Measurements from ENCODE around the gene RIOX2.
"Not testable (repeated sequence)": the region's sequence is repeated elsewhere in the genome, so short reads cannot be mapped to it uniquely, and the experiment has no call there.

The RIOX2 gene

GRCh38 chr3:97971679-97972567 is at the start of gene RIOX2:
RIOX2 (minus strand) TSS chr3:97972431; CDS start chr3:97967593, 4,838 bp downstream.
- peak; percentile 23 to 54 for DNase-seq

- DNase-seq, result no peak
These were observed 48.2 kb upstream of the RIOX2 start for GRCh38 chr3:98020412-98020811.

- no peak for DNase-seq
These were observed 46.1 kb upstream of the RIOX2 start for GRCh38 chr3:98018301-98018700.

GRCh38 chr3:98014268-98014585 is 42.0 kb upstream of the RIOX2 start:
- no peak for DNase-seq

GRCh38 chr3:98013411-98014267 is 41.4 kb upstream of the RIOX2 start:
- DNase-seq, result no peak

- no peak for DNase-seq
These were observed 40.7 kb upstream of the RIOX2 start for GRCh38 chr3:98012979-98013378.

GRCh38 chr3:98010883-98011449 is 38.7 kb upstream of the RIOX2 start:
- not testable (repeated sequence) for DNase-seq

GRCh38 chr3:98010194-98010882 is 38.1 kb upstream of the RIOX2 start:
- no peak for DNase-seq

GRCh38 chr3:98008855-98009254 is 36.6 kb upstream of the RIOX2 start:
- no peak for DNase-seq

- no peak for DNase-seq
These were observed 33.2 kb upstream of the RIOX2 start for GRCh38 chr3:98005438-98005837.

- DNase-seq, result no peak
These were observed 32.5 kb upstream of the RIOX2 start for GRCh38 chr3:98004721-98005120.

- DNase-seq, result no peak
These were observed 31.2 kb upstream of the RIOX2 start for GRCh38 chr3:98003306-98003969.

- no peak for DNase-seq
These were observed 30.5 kb upstream of the RIOX2 start for GRCh38 chr3:98002717-98003116.

GRCh38 chr3:97999994-98000393 is 27.8 kb upstream of the RIOX2 start:
- DNase-seq, result no peak

GRCh38 chr3:97999103-97999502 is 26.9 kb upstream of the RIOX2 start:
- DNase-seq, result no peak

GRCh38 chr3:97996988-97997387 is 24.8 kb upstream of the RIOX2 start:
- DNase-seq, result no peak

GRCh38 chr3:97994328-97994945 is 22.2 kb upstream of the RIOX2 start:
- no peak for DNase-seq

- DNase-seq, result no peak
These were observed 21.3 kb upstream of the RIOX2 start for GRCh38 chr3:97993526-97993925.

GRCh38 chr3:97992547-97993173 is 20.4 kb upstream of the RIOX2 start:
- DNase-seq, result no peak

GRCh38 chr3:97991293-97991682 is 19.1 kb upstream of the RIOX2 start:
- no peak for DNase-seq

- peak in 1 of 2 donors; percentile 9 for DNase-seq
These were observed 18.5 kb upstream of the RIOX2 start for GRCh38 chr3:97990624-97991292.

All from bone marrow (tissue), 2 donors.